ENCODE measurements around the gene TMEM91.
"Not testable (repeated sequence)": the region's sequence is repeated elsewhere in the genome, so short reads cannot be mapped to it uniquely, and the experiment has no call there.

TMEM91 gene

GRCh38 chr19:41377977-41378709 is 1.8 kb downstream of the TMEM91 start:
- Histone ChIP-seq H3K4me3 (ENCODE audit: low read length) (no peak overlapping the region), H3K4me1 (ENCODE audit: control insufficient read depth, insufficient read depth, low read length) (no peaks in the 10 kb centered on the region), H3K27ac (ENCODE audit: low read length) (no peak overlapping the region), H3K36me3 (ENCODE audit: control insufficient read depth, insufficient read depth, low read length) (no peaks in the 10 kb centered on the region), H3K9me3 (ENCODE audit: control insufficient read depth, insufficient read depth, low read length) (no peaks in the 10 kb centered on the region), H3K27me3 (ENCODE audit: control insufficient read depth, insufficient read depth, low read length) (no peaks in the 10 kb centered on the region)
- no peak for DNase-seq (ENCODE audit: low read depth, low spot score)
- WGBS (ENCODE audit: insufficient coverage, insufficient read length) = no CpG with 5 or more reads among the region's 9 CpGs

- not testable (repeated sequence) for H3K27ac ChIP-seq (ENCODE audit: low read length); DNase-seq (ENCODE audit: low read depth, low spot score)
- WGBS (ENCODE audit: insufficient coverage, insufficient read length) = no CpG with 5 or more reads among the region's 8 CpGs
Observed at GRCh38 chr19:41381536-41381935, 5.2 kb downstream of the TMEM91 start.

GRCh38 chr19:41384351-41384750 is 8.0 kb downstream of the TMEM91 start:
- Histone ChIP-seq H3K27ac (ENCODE audit: low read length) (no peak overlapping the region), H3K4me3 (ENCODE audit: low read length) (no peak overlapping the region), H3K9me3 (ENCODE audit: control insufficient read depth, insufficient read depth, low read length) (no peaks in the 10 kb centered on the region), H3K27me3 (ENCODE audit: control insufficient read depth, insufficient read depth, low read length) (no peaks in the 10 kb centered on the region), H3K4me1 (ENCODE audit: control insufficient read depth, insufficient read depth, low read length) (no peaks in the 10 kb centered on the region), H3K36me3 (ENCODE audit: control insufficient read depth, insufficient read depth, low read length) (no peaks in the 10 kb centered on the region)
- WGBS (ENCODE audit: insufficient coverage, insufficient read length) = no CpG with 5 or more reads among the region's 5 CpGs
- DNase-seq (ENCODE audit: low read depth, low spot score) = no peak

More at GRCh38 chr19:41381536-41381935, 5.2 kb downstream of the TMEM91 start:
- not testable (repeated sequence) for H3K27me3 ChIP-seq (ENCODE audit: control insufficient read depth, insufficient read depth, low read length); H3K4me3 ChIP-seq (ENCODE audit: low read length); H3K36me3 ChIP-seq (ENCODE audit: control insufficient read depth, insufficient read depth, low read length); H3K4me1 ChIP-seq (ENCODE audit: control insufficient read depth, insufficient read depth, low read length); H3K9me3 ChIP-seq (ENCODE audit: control insufficient read depth, insufficient read depth, low read length)

- no CpG with 5 or more reads among the region's 13 CpGs for WGBS (ENCODE audit: insufficient coverage, insufficient read length)
- DNase-seq (ENCODE audit: low read depth, low spot score) = no peak
- Histone ChIP-seq H3K9me3 (ENCODE audit: control insufficient read depth, insufficient read depth, low read length) (no peaks in the 10 kb centered on the region), H3K4me1 (ENCODE audit: control insufficient read depth, insufficient read depth, low read length) (no peaks in the 10 kb centered on the region), H3K27me3 (ENCODE audit: control insufficient read depth, insufficient read depth, low read length) (no peaks in the 10 kb centered on the region), H3K4me3 (ENCODE audit: low read length) (no peak overlapping the region), H3K27ac (ENCODE audit: low read length) (no peak overlapping the region), H3K36me3 (ENCODE audit: control insufficient read depth, insufficient read depth, low read length) (peaks cover 7% of the 10 kb centered on the region; the same call in 1 of the 2 replicates)
Observed at GRCh38 chr19:41386442-41386841, 10.1 kb downstream of the TMEM91 start.

GRCh38 chr19:41391618-41392017 is 15.3 kb downstream of the TMEM91 start:
- H3K36me3 ChIP-seq (ENCODE audit: control insufficient read depth, insufficient read depth, low read length) = peaks cover 12% of the 10 kb centered on the region; the same call in 1 of the 2 replicates
- no peak overlapping the region for H3K27ac ChIP-seq (ENCODE audit: low read length)
- DNase-seq (ENCODE audit: low read depth, low spot score) = no peak
- H3K4me1 ChIP-seq (ENCODE audit: control insufficient read depth, insufficient read depth, low read length) = no peaks in the 10 kb centered on the region
- no peaks in the 10 kb centered on the region for H3K27me3 ChIP-seq (ENCODE audit: control insufficient read depth, insufficient read depth, low read length)
- H3K4me3 ChIP-seq (ENCODE audit: low read length) = no peak overlapping the region
- WGBS (ENCODE audit: insufficient coverage, insufficient read length) = no CpG with 5 or more reads among the region's 11 CpGs
- no peaks in the 10 kb centered on the region for H3K9me3 ChIP-seq (ENCODE audit: control insufficient read depth, insufficient read depth, low read length)

GRCh38 chr19:41392775-41393174 is 16.4 kb downstream of the TMEM91 start:
- no peaks in the 10 kb centered on the region for H3K27me3 ChIP-seq (ENCODE audit: control insufficient read depth, insufficient read depth, low read length)
- no CpG with 5 or more reads among the region's 12 CpGs for WGBS (ENCODE audit: insufficient coverage, insufficient read length)
- H3K36me3 ChIP-seq (ENCODE audit: control insufficient read depth, insufficient read depth, low read length) = peaks cover 12% of the 10 kb centered on the region; the same call in 1 of the 2 replicates

GRCh38 chr19:41395355-41395754 is 19.0 kb downstream of the TMEM91 start:
- no peaks in the 10 kb centered on the region for H3K27me3 ChIP-seq (ENCODE audit: control insufficient read depth, insufficient read depth, low read length)
- peaks cover 9% of the 10 kb centered on the region; the same call in 1 of the 2 replicates for H3K36me3 ChIP-seq (ENCODE audit: control insufficient read depth, insufficient read depth, low read length)
- no peak overlapping the region for H3K27ac ChIP-seq (ENCODE audit: low read length)
- H3K4me3 ChIP-seq (ENCODE audit: low read length) = no peak overlapping the region
- WGBS (ENCODE audit: insufficient coverage, insufficient read length) = no CpG with 5 or more reads among the region's 6 CpGs
- H3K4me1 ChIP-seq (ENCODE audit: control insufficient read depth, insufficient read depth, low read length) = peaks cover 3% of the 10 kb centered on the region; the same call in 1 of the 2 replicates
- no peak for DNase-seq (ENCODE audit: low read depth, low spot score)
- H3K9me3 ChIP-seq (ENCODE audit: control insufficient read depth, insufficient read depth, low read length) = no peaks in the 10 kb centered on the region

More at GRCh38 chr19:41392775-41393174, 16.4 kb downstream of the TMEM91 start:
- Histone ChIP-seq H3K27ac (ENCODE audit: low read length) (no peak overlapping the region), H3K4me3 (ENCODE audit: low read length) (no peak overlapping the region), H3K4me1 (ENCODE audit: control insufficient read depth, insufficient read depth, low read length) (no peaks in the 10 kb centered on the region), H3K9me3 (ENCODE audit: control insufficient read depth, insufficient read depth, low read length) (no peaks in the 10 kb centered on the region)
- no peak for DNase-seq (ENCODE audit: low read depth, low spot score)

- Histone ChIP-seq H3K9me3 (ENCODE audit: control insufficient read depth, insufficient read depth, low read length) (no peaks in the 10 kb centered on the region), H3K36me3 (ENCODE audit: control insufficient read depth, insufficient read depth, low read length) (no peaks in the 10 kb centered on the region), H3K27ac (ENCODE audit: low read length) (no peak within 1 kb of the TSS), H3K27me3 (ENCODE audit: control insufficient read depth, insufficient read depth, low read length) (no peaks in the 10 kb centered on the region), H3K4me1 (ENCODE audit: control insufficient read depth, insufficient read depth, low read length) (peaks cover 3% of the 10 kb centered on the region; the same call in 1 of the 2 replicates), H3K4me3 (ENCODE audit: low read length) (peak within 1 kb of the TSS; percentile 94)
- WGBS (ENCODE audit: insufficient coverage, insufficient read length) = no CpG with 5 or more reads among the region's 50 CpGs
- DNase-seq (ENCODE audit: low read depth, low spot score) = peak; percentile 100
Observed at GRCh38 chr19:41397086-41398049, 21.0 kb downstream of the TMEM91 start, which contains the start of the genes BCKDHA and EXOSC5. Gene BCKDHA (plus strand): TSS chr19:41397818. CDS start chr19:41397828, 10 bp downstream. Gene EXOSC5 (minus strand): TSS chr19:41397359. CDS start chr19:41397328, 31 bp downstream.

GRCh38 chr19:41398050-41398418 is 21.7 kb downstream of the TMEM91 start:
- WGBS (ENCODE audit: insufficient coverage, insufficient read length) = no CpG with 5 or more reads among the region's 5 CpGs
- DNase-seq (ENCODE audit: low read depth, low spot score) = no peak
- Histone ChIP-seq H3K27me3 (ENCODE audit: control insufficient read depth, insufficient read depth, low read length) (no peaks in the 10 kb centered on the region), H3K36me3 (ENCODE audit: control insufficient read depth, insufficient read depth, low read length) (no peaks in the 10 kb centered on the region; the same call in 1 of the 2 replicates), H3K4me1 (ENCODE audit: control insufficient read depth, insufficient read depth, low read length) (peaks cover 3% of the 10 kb centered on the region; the same call in 1 of the 2 replicates), H3K4me3 (ENCODE audit: low read length) (peak overlapping the region; percentile 94), H3K9me3 (ENCODE audit: control insufficient read depth, insufficient read depth, low read length) (no peaks in the 10 kb centered on the region), H3K27ac (ENCODE audit: low read length) (no peak overlapping the region)

- Histone ChIP-seq H3K27ac (ENCODE audit: low read length) (no peak overlapping the region), H3K9me3 (ENCODE audit: control insufficient read depth, insufficient read depth, low read length) (no peaks in the 10 kb centered on the region), H3K36me3 (ENCODE audit: control insufficient read depth, insufficient read depth, low read length) (no peaks in the 10 kb centered on the region; the same call in 1 of the 2 replicates), H3K4me3 (ENCODE audit: low read length) (peak overlapping the region; percentile 94; the same call in 1 of the 2 replicates), H3K4me1 (ENCODE audit: control insufficient read depth, insufficient read depth, low read length) (peaks cover 3% of the 10 kb centered on the region; the same call in 1 of the 2 replicates), H3K27me3 (ENCODE audit: control insufficient read depth, insufficient read depth, low read length) (no peaks in the 10 kb centered on the region)
- WGBS (ENCODE audit: insufficient coverage, insufficient read length) = no CpG with 5 or more reads among the region's 3 CpGs
- no peak for DNase-seq (ENCODE audit: low read depth, low spot score)
Observed at GRCh38 chr19:41398598-41398997, 22.3 kb downstream of the TMEM91 start.

Measured in iPS DF 6.9 (cell line).